ENCODE measurements around the gene IGBP1.
"Not testable (repeated sequence)": the region's sequence is repeated elsewhere in the genome, so short reads cannot be mapped to it uniquely, and the experiment has no call there.

IGBP1 gene

GRCh38 chrX:70168238-70169188 lies 35.3 kb downstream of the IGBP1 start:
- DNase-seq, result no peak

GRCh38 chrX:70169281-70169680 lies 36.0 kb downstream of the IGBP1 start:
- no peak for DNase-seq

GRCh38 chrX:70171624-70172023 lies 38.4 kb downstream of the IGBP1 start:
- no peak for DNase-seq

- no peak for DNase-seq
Observed at GRCh38 chrX:70172221-70172620, 39.0 kb downstream of the IGBP1 start.

GRCh38 chrX:70172964-70173363 lies 39.7 kb downstream of the IGBP1 start:
- no peak for DNase-seq

- DNase-seq, result no peak
Observed at GRCh38 chrX:70174754-70175153, 41.5 kb downstream of the IGBP1 start.

- DNase-seq, result no peak
Observed at GRCh38 chrX:70175338-70175737, 42.1 kb downstream of the IGBP1 start.

GRCh38 chrX:70176938-70177533 lies 43.8 kb downstream of the IGBP1 start, which contains the start of gene DGAT2L6:
Gene DGAT2L6 (plus strand): TSS chrX:70177483. CDS start chrX:70177583, 100 bp downstream.
- DNase-seq, result no peak

GRCh38 chrX:70183091-70183490 lies 49.8 kb downstream of the IGBP1 start:
- DNase-seq, result no peak

GRCh38 chrX:70190225-70190624 lies 57.0 kb downstream of the IGBP1 start:
- DNase-seq, result no peak

GRCh38 chrX:70196961-70197720 lies 63.9 kb downstream of the IGBP1 start:
- peak; percentile 10 for DNase-seq

- no peak for DNase-seq
Observed at GRCh38 chrX:70201732-70202131, 68.5 kb downstream of the IGBP1 start.

GRCh38 chrX:70208479-70208878 lies 75.2 kb downstream of the IGBP1 start:
- DNase-seq, result no peak

- DNase-seq, result not testable (repeated sequence)
Observed at GRCh38 chrX:70209570-70209969, 76.3 kb downstream of the IGBP1 start.
